ENCODE measurements around the gene TPBGL. TPM values are rescaled to one million over a fixed set of nuclear protein-coding genes. Genes with fewer than 3 reads are reported as not detected.

Gene TPBGL
- total RNA-seq, 2 experiments from 2014 or later, result 0.18 to 0.20 TPM

DNA sequence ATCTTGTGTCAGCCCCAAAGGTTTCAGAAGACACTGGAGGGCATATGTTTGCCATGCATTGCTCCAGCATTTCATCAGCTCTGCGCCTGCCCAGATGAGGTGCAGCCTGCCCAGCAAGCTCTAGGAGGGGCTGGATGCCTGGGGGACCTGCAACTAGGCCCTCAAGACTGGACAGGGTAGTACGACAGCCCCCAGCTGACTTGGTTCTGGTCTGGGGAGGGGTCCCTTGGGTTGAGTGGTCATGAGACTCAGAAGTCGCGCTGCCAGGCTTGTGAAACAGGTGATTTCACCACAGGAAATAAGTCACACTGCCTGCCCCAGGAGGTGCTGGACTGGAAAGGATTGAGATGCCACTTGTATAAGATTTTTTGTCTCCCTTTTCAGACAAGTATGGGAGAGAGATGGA is 23.4 kb downstream of the TPBGL start:
- Mint-ChIP-seq H3K27me3 (no peaks in the 10 kb centered on the region), H3K27ac (peak overlapping the region; percentile 23), H3K4me1 (ENCODE audit: low read depth) (peaks cover 41% of the 10 kb centered on the region), H3K36me3 (ENCODE audit: low read depth) (no peaks in the 10 kb centered on the region), H3K9me3 (no peaks in the 10 kb centered on the region), H3K4me3 (no peak overlapping the region)
- intact Hi-C loops (cut with micrococcal nuclease), result no loop called here
- TF ChIP-seq, protein P1, sequence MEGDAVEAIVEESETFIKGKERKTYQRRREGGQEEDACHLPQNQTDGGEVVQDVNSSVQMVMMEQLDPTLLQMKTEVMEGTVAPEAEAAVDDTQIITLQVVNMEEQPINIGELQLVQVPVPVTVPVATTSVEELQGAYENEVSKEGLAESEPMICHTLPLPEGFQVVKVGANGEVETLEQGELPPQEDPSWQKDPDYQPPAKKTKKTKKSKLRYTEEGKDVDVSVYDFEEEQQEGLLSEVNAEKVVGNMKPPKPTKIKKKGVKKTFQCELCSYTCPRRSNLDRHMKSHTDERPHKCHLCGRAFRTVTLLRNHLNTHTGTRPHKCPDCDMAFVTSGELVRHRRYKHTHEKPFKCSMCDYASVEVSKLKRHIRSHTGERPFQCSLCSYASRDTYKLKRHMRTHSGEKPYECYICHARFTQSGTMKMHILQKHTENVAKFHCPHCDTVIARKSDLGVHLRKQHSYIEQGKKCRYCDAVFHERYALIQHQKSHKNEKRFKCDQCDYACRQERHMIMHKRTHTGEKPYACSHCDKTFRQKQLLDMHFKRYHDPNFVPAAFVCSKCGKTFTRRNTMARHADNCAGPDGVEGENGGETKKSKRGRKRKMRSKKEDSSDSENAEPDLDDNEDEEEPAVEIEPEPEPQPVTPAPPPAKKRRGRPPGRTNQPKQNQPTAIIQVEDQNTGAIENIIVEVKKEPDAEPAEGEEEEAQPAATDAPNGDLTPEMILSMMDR (IDR thresholded peaks at IDR 0.05), result no peak
- ChIA-PET POLR2A (interaction anchor here (0.5 to 1.3 kb wide), 3 partner anchors 10 to 864 kb away, joined by 3 read pairs; no protein-coding TSS in a partner anchor), CTCF (interaction anchor here (2.0 to 2.8 kb wide), 3 partner anchors 14 to 23 kb away, joined by 6 to 12 read pairs (median 9); partner anchors contain the start of gene TPBGL)
- peak; percentile 61 for ATAC-seq
- DNase-seq, result peak; percentile 52

DNA sequence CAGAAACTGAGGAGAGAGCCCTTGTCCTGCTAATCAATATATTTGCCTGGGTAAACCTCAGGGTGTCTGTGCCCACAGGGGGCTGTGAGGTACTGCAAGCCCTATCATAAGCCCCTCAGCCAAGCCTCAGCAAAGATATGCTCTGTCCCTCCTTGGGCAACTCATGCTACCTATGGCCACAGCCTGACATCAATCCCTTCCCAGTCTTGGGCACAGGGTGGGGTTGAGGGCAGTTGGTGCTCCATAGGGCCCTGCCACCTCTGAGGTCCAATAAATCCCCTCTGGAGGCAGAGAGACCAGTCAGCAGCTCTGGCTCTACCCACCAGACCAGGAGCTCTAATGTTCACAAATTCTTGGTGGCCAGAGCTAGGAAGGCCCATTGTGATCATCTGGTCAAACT is 23.8 kb downstream of the TPBGL start:
- peak overlapping the region; percentile 23 for H3K27ac Mint-ChIP-seq
- ATAC-seq, result peak; percentile 26
- DNase-seq, result no peak
- TF ChIP-seq, protein P1 (IDR thresholded peaks at IDR 0.05), result no peak
- ChIA-PET CTCF (interaction anchor here (1.8 to 2.8 kb wide), 4 partner anchors 11 to 23 kb away, joined by 6 to 12 read pairs (median 8); partner anchors contain the start of gene TPBGL), POLR2A (interaction anchor here (1.3 kb wide), 1 partner anchor 9 kb away, joined by 3 read pairs; no protein-coding TSS in a partner anchor)
- H3K4me3 Mint-ChIP-seq, result no peak overlapping the region
- no peaks in the 10 kb centered on the region for H3K36me3 Mint-ChIP-seq (ENCODE audit: low read depth)
- intact Hi-C loops (cut with micrococcal nuclease), result no loop called here
- H3K9me3 Mint-ChIP-seq, result no peaks in the 10 kb centered on the region
- H3K27me3 Mint-ChIP-seq, result no peaks in the 10 kb centered on the region
- peaks cover 41% of the 10 kb centered on the region for H3K4me1 Mint-ChIP-seq (ENCODE audit: low read depth)

DNA sequence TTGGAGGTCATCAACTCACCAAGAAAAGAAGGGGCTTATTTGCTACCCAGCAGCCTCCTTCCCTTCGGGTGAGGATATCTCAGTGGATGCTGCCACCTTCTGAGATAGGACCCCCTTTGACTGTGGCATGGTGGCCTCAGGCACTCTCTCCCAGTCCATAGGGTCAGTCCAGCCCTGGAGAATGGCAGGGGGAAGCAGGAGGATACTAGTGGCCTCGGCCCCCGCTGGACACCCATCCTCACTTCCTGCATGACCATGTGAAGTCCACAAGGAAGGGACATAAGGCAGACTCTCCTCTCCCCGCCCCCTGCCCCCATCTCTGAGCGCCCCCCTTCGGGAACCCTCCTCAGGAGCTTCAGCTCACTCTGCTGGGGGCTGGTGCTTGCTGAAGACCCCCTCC is 24.4 kb downstream of the TPBGL start:
- Mint-ChIP-seq H3K4me1 (ENCODE audit: low read depth) (peaks cover 36% of the 10 kb centered on the region), H3K27me3 (no peaks in the 10 kb centered on the region), H3K27ac (no peak overlapping the region), H3K36me3 (ENCODE audit: low read depth) (no peaks in the 10 kb centered on the region), H3K4me3 (no peak overlapping the region), H3K9me3 (no peaks in the 10 kb centered on the region)
- intact Hi-C loops (cut with micrococcal nuclease), result no loop called here
- TF ChIP-seq, protein P1 (IDR thresholded peaks at IDR 0.05), result no peak
- CTCF ChIA-PET, result interaction anchor here (1.8 to 2.8 kb wide), 4 partner anchors 11 to 24 kb away, joined by 6 to 12 read pairs (median 8); partner anchors contain the start of gene TPBGL
- ATAC-seq (no peak), DNase-seq (no peak)
- POLR2A ChIA-PET, result interaction anchor here (0.6 to 1.3 kb wide), 2 partner anchors 9 to 515 kb away, joined by 3 read pairs; no protein-coding TSS in a partner anchor

DNA sequence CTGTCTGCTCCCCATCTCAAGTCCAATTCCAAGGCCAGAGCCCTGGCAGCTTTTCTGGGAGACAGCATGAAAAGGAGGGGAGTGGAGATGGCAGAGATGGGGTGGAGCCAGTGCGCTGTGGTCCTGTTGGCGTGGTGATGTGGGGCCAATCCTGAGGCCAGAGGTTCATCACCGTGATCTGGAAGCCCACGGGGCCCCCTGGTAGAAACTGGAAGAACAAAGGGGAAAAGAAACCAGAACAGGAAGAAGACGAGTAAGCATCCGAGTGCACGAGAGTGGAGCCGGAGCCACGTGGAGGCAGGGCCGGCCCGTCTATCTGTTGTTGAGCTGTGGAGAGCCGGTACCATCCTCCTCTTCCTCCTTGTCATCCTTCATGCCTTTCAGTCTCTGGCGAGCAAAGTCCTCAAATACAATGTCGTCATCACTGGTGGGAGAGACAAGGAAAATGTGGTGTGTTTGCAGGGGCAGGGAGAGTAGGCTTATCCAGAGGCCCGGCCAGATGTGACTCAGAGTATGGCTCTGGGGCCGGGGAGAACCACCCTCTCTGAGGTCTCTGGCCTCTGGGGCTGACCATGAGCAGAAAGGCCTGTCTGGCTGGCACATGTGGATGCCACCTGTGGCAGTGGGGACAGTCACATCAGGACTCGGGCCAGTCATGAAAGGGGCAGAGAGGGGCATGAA is 25.4 kb downstream of the TPBGL start:
- peaks cover 26% of the 10 kb centered on the region for H3K4me1 Mint-ChIP-seq (ENCODE audit: low read depth)
- H3K4me3 Mint-ChIP-seq, result no peak overlapping the region
- POLR2A ChIA-PET, result interaction anchor here (0.6 kb wide), 1 partner anchor 516 kb away, joined by 3 read pairs; no protein-coding TSS in a partner anchor
- intact Hi-C loops (cut with micrococcal nuclease), result no loop called here
- CTCF ChIA-PET, result interaction anchor here (1.0 to 2.8 kb wide), 5 partner anchors 10 to 25 kb away, joined by 3 to 12 read pairs (median 7); partner anchors contain the start of gene TPBGL
- H3K27ac Mint-ChIP-seq, result peak overlapping the region; percentile 38
- DNase-seq (no peak), ATAC-seq (no peak)
- no peaks in the 10 kb centered on the region for H3K27me3 Mint-ChIP-seq
- no peaks in the 10 kb centered on the region for H3K9me3 Mint-ChIP-seq
- no peaks in the 10 kb centered on the region for H3K36me3 Mint-ChIP-seq (ENCODE audit: low read depth)
- TF ChIP-seq, protein P1 (IDR thresholded peaks at IDR 0.05), result no peak

Measured in activated CD8-positive, alpha-beta T cell treated with anti-CD3 and anti-CD28 coated beads for 36 hours (primary cell).